ENCODE data around the gene TMEM200B. TPM values are rescaled to one million over a fixed set of nuclear protein-coding genes. Genes with fewer than 3 reads are reported as not detected.
"Not testable (repeated sequence)": the region's sequence is repeated elsewhere in the genome, so short reads cannot be mapped to it uniquely, and the experiment has no call there.

Gene TMEM200B
- polyA plus RNA-seq, 1 donor, result 5.6 TPM

GRCh38 chr1:29133861-29134694 lies 10.4 kb upstream of the TMEM200B start:
- no peak for DNase-seq

GRCh38 chr1:29131056-29131455 lies 7.4 kb upstream of the TMEM200B start:
- DNase-seq, result not testable (repeated sequence)

- no peak for DNase-seq
Observed at GRCh38 chr1:29129916-29130315, 6.2 kb upstream of the TMEM200B start.

GRCh38 chr1:29128739-29129138 lies 5.0 kb upstream of the TMEM200B start:
- DNase-seq, result no peak

- no peak for DNase-seq
Observed at GRCh38 chr1:29126198-29126597, 2.5 kb upstream of the TMEM200B start.

- DNase-seq, result no peak
Observed at GRCh38 chr1:29125788-29126187, 2.1 kb upstream of the TMEM200B start.

- peak; percentile 34 for DNase-seq
Observed at GRCh38 chr1:29125237-29125641, 1.5 kb upstream of the TMEM200B start.

GRCh38 chr1:29124366-29125236 lies 898 bp upstream of the TMEM200B start:
- peak; percentile 93 for DNase-seq

- DNase-seq, result peak; percentile 55
Observed at GRCh38 chr1:29123053-29123886, 433 bp downstream of the TMEM200B start.

- DNase-seq, result peak; percentile 79
Observed at GRCh38 chr1:29122682-29123052, 1.0 kb downstream of the TMEM200B start.

GRCh38 chr1:29121936-29122681 lies 1.6 kb downstream of the TMEM200B start:
- DNase-seq, result peak; percentile 73

GRCh38 chr1:29121516-29121935 lies 2.2 kb downstream of the TMEM200B start:
- peak; percentile 36 for DNase-seq

- peak; percentile 68 for DNase-seq
Observed at GRCh38 chr1:29120947-29121485, 2.7 kb downstream of the TMEM200B start.

GRCh38 chr1:29120367-29120766 lies 3.3 kb downstream of the TMEM200B start:
- no peak for DNase-seq

- peak; percentile 42 for DNase-seq
Observed at GRCh38 chr1:29119121-29119929, 4.4 kb downstream of the TMEM200B start.

GRCh38 chr1:29117381-29117780 lies 6.3 kb downstream of the TMEM200B start:
- no peak for DNase-seq

- no peak for DNase-seq
Observed at GRCh38 chr1:29114654-29115053, 9.0 kb downstream of the TMEM200B start.

GRCh38 chr1:29113413-29114117 lies 10.1 kb downstream of the TMEM200B start:
- DNase-seq, result no peak

- no peak for DNase-seq
Observed at GRCh38 chr1:29112705-29113412, 10.8 kb downstream of the TMEM200B start.

Measured in hindlimb muscle (tissue), 1 donor.